HL-60 (cell line): ENCODE results near the gene TPR.

Source experiments
- DNase-seq, 2 experiments: peaks; one replicate each; pipeline ENCODE4 v3.0.0-alpha.2; 2010 to 2020; ENCODE audit warnings: low read depth in 1 of 2, low spot score in 1 of 2
- H3K27ac ChIP-seq: fragments of 250-450 bp; sonication (Bioruptor Pico); replicated peaks from 2 replicates; pipeline ENCODE4 v1.5.1; 2020; ENCODE audit warnings: mild to moderate bottlenecking, moderate library complexity
- H3K27me3 ChIP-seq: fragments of 250-450 bp; sonication (Bioruptor Pico); 2 replicates; pipeline ENCODE4 v1.5.1; 2021; ENCODE audit warnings: mild to moderate bottlenecking, moderate library complexity; ENCODE audit not compliant: insufficient read depth, poor library complexity, severe bottlenecking
- H3K4me3 ChIP-seq: replicated peaks from 2 replicates; pipeline ENCODE4 v1.5.1; 2011; ENCODE audit warnings: mild to moderate bottlenecking, control low read depth, low read length; ENCODE audit not compliant: insufficient read depth
- CTCF ChIP-seq: IDR thresholded peaks from one replicate; pipeline ENCODE4 v1.5.1; 2011; ENCODE audit warnings: low read length, control low read depth, inconsistent platforms; ENCODE audit not compliant: insufficient read depth
- GABPA ChIP-seq: IDR thresholded peaks from 2 replicates; pipeline ENCODE4 v1.6.1; 2012; ENCODE audit warnings: low read depth
- POLR2AphosphoS5 ChIP-seq: IDR thresholded peaks from 2 replicates; pipeline ENCODE4 v1.6.1; 2012; ENCODE audit warnings: low read depth
- SPI1 ChIP-seq: IDR thresholded peaks from 2 replicates; pipeline ENCODE4 v1.6.1; 2012; ENCODE audit warnings: low read depth, mild to moderate bottlenecking, borderline replicate concordance
- TF ChIP-seq, protein P1 (sequence below): IDR thresholded peaks from 2 replicates; pipeline ENCODE4 v1.6.1; 2012; ENCODE audit warnings: low read depth; ENCODE audit not compliant: insufficient replicate concordance

Gene TPR

DNA sequence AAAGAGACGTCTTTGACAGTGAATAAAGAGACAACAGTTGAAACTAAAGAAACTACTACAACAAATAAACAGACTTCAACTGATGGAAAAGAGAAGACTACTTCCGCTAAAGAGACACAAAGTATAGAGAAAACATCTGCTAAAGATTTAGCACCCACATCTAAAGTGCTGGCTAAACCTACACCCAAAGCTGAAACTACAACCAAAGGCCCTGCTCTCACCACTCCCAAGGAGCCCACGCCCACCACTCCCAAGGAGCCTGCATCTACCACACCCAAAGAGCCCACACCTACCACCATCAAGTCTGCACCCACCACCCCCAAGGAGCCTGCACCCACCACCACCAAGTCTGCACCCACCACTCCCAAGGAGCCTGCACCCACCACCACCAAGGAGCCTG lies 68.5 kb downstream of the TPR start:
- H3K27ac ChIP-seq, result no peak overlapping the region
- no peak for DNase-seq
- no peaks in the 10 kb centered on the region for H3K27me3 ChIP-seq
- TF ChIP-seq SPI1 (no peak), POLR2AphosphoS5 (no peak), CTCF (no peak)
- no peak overlapping the region for H3K4me3 ChIP-seq

DNA sequence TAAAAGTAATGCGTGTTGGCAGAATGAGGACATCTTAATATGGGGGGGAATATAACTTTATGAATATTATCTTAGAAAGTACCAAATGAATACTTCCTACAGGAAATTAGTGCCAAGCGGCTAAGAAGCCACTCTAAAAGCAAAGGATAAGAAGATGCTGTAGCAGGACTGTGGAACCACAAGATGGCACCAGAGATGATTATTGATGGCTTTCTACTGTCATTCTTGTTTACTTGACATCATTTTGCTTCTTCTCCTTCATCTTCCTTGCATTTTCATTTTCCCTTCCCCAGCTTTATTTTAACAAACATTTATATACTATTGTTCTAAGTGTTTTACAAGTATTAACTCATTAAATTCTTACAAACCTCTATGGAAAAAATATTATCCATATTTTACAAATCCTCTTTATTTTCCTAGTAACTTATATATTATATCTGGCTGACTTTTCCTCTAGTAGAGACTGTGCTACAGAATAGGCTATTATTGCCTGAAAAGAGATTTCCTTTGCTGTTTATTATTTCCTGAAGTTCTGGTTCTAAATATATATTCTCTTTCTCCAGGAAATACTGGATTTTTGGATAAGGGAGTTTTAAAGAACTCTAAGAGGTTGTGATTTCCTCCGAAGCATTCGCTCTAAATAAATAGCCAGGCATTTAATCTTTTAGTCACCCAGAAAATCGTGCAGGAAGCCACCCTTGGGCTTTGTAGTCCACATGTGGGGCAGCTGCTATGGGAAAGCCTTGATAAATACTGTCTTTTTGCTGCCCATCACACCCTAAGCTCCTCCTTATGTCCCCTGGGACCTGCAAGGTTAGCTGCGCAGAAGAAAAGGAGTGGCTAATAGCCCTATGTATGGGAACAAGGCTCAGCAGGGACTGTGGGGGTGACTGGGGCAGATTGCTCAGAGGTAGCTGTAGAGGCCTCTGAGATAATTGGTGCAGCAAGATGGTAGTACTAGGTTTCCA lies 69.8 kb downstream of the TPR start:
- peak; percentile 4 to 6 for DNase-seq
- TF ChIP-seq SPI1 (no peak), CTCF (peak; percentile 48), GABPA (no peak), POLR2AphosphoS5 (no peak)
- TF ChIP-seq, protein P1, sequence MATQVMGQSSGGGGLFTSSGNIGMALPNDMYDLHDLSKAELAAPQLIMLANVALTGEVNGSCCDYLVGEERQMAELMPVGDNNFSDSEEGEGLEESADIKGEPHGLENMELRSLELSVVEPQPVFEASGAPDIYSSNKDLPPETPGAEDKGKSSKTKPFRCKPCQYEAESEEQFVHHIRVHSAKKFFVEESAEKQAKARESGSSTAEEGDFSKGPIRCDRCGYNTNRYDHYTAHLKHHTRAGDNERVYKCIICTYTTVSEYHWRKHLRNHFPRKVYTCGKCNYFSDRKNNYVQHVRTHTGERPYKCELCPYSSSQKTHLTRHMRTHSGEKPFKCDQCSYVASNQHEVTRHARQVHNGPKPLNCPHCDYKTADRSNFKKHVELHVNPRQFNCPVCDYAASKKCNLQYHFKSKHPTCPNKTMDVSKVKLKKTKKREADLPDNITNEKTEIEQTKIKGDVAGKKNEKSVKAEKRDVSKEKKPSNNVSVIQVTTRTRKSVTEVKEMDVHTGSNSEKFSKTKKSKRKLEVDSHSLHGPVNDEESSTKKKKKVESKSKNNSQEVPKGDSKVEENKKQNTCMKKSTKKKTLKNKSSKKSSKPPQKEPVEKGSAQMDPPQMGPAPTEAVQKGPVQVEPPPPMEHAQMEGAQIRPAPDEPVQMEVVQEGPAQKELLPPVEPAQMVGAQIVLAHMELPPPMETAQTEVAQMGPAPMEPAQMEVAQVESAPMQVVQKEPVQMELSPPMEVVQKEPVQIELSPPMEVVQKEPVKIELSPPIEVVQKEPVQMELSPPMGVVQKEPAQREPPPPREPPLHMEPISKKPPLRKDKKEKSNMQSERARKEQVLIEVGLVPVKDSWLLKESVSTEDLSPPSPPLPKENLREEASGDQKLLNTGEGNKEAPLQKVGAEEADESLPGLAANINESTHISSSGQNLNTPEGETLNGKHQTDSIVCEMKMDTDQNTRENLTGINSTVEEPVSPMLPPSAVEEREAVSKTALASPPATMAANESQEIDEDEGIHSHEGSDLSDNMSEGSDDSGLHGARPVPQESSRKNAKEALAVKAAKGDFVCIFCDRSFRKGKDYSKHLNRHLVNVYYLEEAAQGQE, result no peak
- H3K4me3 ChIP-seq, result no peak overlapping the region
- H3K27me3 ChIP-seq, result no peaks in the 10 kb centered on the region
- H3K27ac ChIP-seq, result no peak overlapping the region

- H3K27ac ChIP-seq, result no peak overlapping the region
These were observed 71.1 kb downstream of the TPR start for GRCh38 chr1:186303911-186304310.

More at GRCh38 chr1:186303911-186304310, 71.1 kb downstream of the TPR start:
- TF ChIP-seq CTCF (no peak), GABPA (no peak), POLR2AphosphoS5 (no peak), SPI1 (no peak)
- TF ChIP-seq, protein P1, result no peak
- Histone ChIP-seq H3K4me3 (no peak overlapping the region), H3K27me3 (no peaks in the 10 kb centered on the region)
- DNase-seq, result no peak
